ENCODE results near the gene MADD.

- TF ChIP-seq REST (IDR thresholded peaks at IDR 0.05; ENCODE audit: insufficient replicate concordance, low read depth) (no peak), CTCF (IDR thresholded peaks at IDR 0.05; ENCODE audit: insufficient read depth, low read length) (no peak), GABPA (IDR thresholded peaks at IDR 0.05; ENCODE audit: low read depth) (no peak), POLR2AphosphoS5 (IDR thresholded peaks at IDR 0.05; ENCODE audit: low read depth) (no peak; the same call in 1 of the 2 replicates)
Measured at GRCh38 chr11:47376107-47376524, 106.2 kb downstream of the MADD start.
